Type B pancreatic cell (in vitro differentiated cells): ENCODE results near the gene LRRK1. TPM values are rescaled to one million over a fixed set of nuclear protein-coding genes. Genes with fewer than 3 reads are reported as not detected.

Experiments used
- DNase-seq: peaks from one replicate; pipeline ENCODE4 v3.0.0; 2021; ENCODE audit warnings: mixed read lengths; ENCODE audit not compliant: unreplicated experiment; ENCODE audit errors: extremely low spot score
- H3K27ac Mint-ChIP-seq: 2 replicates; pipeline ENCODE4 v1.8.0; 2021; ENCODE audit warnings: mild to moderate bottlenecking, mixed read lengths
- H3K27me3 Mint-ChIP-seq: 2 replicates; pipeline ENCODE4 v1.8.0; 2021; ENCODE audit warnings: mixed read lengths
- H3K36me3 Mint-ChIP-seq: 2 replicates; pipeline ENCODE4 v1.8.0; 2021; ENCODE audit warnings: mixed read lengths
- H3K4me1 Mint-ChIP-seq: one replicate; pipeline ENCODE4 v1.8.0; 2021; ENCODE audit warnings: mixed read lengths; ENCODE audit not compliant: unreplicated experiment
- H3K4me3 Mint-ChIP-seq: 2 replicates; pipeline ENCODE4 v1.8.0; 2021; ENCODE audit warnings: mild to moderate bottlenecking, mixed read lengths
- H3K9me3 Mint-ChIP-seq: 2 replicates; pipeline ENCODE4 v1.8.0; 2021; ENCODE audit warnings: mixed read lengths
- total RNA-seq: library from RNA; stranded (reverse); gene quantifications from 2 replicates; pipeline ENCODE4 v1.2.1, GENCODE V29; 2021; ENCODE audit warnings: low replicate concordance
- TF ChIP-seq, protein P1 (sequence below): fragments of 200-600 bp; sonication (generic); conservative IDR thresholded peaks from 2 replicates; pipeline ENCODE4 v1.5.0; 2021; ENCODE audit warnings: antibody characterized with exemption, mild to moderate bottlenecking

Gene LRRK1
- total RNA-seq, 1 donor from 2014 or later: 2.0 TPM

DNA sequence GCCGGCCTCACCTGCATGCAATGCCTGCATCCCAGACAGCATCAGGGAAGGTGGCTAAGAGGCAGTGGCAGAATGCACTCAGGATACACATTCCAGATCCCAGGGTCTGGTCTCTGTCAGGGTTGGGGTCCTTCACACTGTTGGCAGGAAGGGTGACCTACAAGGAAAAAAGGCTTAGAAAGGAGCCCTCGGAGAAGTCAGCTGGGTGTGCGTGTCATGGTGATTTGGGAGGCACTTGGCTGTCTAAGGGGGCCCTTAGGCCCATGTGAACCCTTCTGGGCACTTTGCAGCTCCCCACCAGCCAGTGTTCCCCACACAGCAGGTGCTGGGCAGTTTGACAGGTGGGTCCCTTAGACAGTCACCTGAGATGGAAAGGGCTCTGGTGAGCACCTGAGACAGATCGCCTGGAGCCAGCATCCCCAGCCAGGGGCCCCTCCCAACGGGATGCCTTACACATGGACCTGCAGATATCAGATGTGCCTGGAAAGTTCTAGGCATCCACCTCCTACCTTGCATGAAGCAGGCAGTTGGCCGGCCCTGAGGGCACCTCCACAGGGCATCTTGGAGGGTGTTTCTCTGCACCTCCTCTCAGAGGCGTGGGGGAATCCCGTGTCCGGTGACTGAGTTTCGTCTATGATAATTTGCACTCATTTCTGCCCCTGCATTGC is 131.6 kb downstream of the LRRK1 start:
- peaks cover 8% of the 10 kb centered on the region for H3K4me1 Mint-ChIP-seq
- TF ChIP-seq, protein P1, sequence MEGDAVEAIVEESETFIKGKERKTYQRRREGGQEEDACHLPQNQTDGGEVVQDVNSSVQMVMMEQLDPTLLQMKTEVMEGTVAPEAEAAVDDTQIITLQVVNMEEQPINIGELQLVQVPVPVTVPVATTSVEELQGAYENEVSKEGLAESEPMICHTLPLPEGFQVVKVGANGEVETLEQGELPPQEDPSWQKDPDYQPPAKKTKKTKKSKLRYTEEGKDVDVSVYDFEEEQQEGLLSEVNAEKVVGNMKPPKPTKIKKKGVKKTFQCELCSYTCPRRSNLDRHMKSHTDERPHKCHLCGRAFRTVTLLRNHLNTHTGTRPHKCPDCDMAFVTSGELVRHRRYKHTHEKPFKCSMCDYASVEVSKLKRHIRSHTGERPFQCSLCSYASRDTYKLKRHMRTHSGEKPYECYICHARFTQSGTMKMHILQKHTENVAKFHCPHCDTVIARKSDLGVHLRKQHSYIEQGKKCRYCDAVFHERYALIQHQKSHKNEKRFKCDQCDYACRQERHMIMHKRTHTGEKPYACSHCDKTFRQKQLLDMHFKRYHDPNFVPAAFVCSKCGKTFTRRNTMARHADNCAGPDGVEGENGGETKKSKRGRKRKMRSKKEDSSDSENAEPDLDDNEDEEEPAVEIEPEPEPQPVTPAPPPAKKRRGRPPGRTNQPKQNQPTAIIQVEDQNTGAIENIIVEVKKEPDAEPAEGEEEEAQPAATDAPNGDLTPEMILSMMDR: no peak
- no peak overlapping the region for H3K27ac Mint-ChIP-seq
- H3K27me3 Mint-ChIP-seq: peaks cover 4% of the 10 kb centered on the region
- no peaks in the 10 kb centered on the region for H3K36me3 Mint-ChIP-seq
- no peak overlapping the region for H3K4me3 Mint-ChIP-seq
- DNase-seq: peak; percentile 49
- H3K9me3 Mint-ChIP-seq: no peaks in the 10 kb centered on the region

DNA sequence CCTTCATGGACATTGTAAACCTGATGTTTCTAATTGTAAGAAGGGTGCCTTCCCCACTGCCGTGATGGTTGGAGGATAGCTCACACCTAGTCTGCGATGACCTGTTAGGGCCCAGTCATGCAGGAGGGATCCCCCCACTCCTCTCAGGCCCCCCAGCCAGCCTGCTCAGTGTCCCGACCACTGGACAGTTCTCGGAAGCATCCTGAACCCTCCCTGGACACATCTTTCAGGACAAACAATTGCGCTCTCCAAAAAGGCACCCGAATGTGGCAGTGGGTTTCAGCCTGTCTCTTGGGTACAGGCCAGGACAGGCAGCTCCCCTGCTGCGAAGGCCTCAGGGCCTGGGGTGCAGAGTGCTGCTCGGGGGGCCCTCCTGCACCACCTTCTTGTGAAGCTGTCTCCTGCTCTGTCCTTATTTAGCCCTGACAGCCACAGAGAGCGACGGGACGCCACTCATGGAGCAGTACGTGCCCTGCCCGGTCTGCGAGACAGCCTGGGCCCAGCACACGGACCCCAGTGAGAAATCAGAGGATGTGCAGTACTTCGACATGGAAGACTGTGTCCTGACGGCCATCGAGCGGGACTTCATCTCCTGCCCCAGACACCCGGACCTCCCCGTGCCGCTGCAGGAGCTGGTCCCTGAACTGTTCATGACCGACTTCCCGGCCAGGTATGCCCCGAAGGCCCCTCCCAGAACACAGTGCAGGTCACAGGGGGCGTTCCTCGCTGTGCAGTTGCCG is 132.3 kb downstream of the LRRK1 start:
- peak; percentile 63 for DNase-seq
- TF ChIP-seq, protein P1: no peak
- peaks cover 8% of the 10 kb centered on the region for H3K4me1 Mint-ChIP-seq
- H3K9me3 Mint-ChIP-seq: no peaks in the 10 kb centered on the region
- peaks cover 4% of the 10 kb centered on the region for H3K27me3 Mint-ChIP-seq
- H3K27ac Mint-ChIP-seq: no peak overlapping the region
- peaks cover 4% of the 10 kb centered on the region for H3K36me3 Mint-ChIP-seq
- H3K4me3 Mint-ChIP-seq: no peak overlapping the region

DNA sequence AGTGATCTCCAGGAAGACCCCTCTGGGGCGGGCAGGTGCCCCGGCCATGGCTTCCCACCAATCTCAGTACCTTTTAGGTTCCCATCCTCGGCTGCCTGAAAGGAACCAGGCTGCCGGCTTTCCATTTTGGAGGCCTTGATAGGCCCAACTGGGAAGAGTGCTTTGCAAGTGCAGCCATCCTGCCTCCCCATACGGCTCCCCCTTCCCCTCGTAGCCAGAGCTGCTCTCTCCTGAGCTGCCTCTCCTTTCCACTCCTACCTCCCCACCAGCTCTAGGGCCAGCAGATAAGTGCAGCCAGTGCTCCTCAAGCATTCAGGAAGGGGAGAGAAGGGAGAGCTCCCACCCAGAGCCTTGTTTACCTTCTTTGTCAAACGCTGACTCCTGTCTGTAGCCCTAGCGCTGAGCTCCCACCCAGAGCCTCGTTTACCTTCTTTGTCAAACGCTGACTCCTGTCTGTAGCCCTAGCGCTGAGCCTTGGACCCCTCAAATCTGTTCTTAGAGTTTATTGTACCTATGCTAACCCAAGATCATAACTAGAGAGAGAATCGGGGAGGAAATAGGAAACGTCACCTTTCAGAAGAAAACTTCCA is 133.0 kb downstream of the LRRK1 start:
- no peak for DNase-seq
- Mint-ChIP-seq H3K36me3 (peaks cover 6% of the 10 kb centered on the region), H3K27me3 (peaks cover 3% of the 10 kb centered on the region), H3K9me3 (no peaks in the 10 kb centered on the region), H3K27ac (no peak overlapping the region), H3K4me3 (no peak overlapping the region), H3K4me1 (peaks cover 6% of the 10 kb centered on the region)
- TF ChIP-seq, protein P1: no peak

DNA sequence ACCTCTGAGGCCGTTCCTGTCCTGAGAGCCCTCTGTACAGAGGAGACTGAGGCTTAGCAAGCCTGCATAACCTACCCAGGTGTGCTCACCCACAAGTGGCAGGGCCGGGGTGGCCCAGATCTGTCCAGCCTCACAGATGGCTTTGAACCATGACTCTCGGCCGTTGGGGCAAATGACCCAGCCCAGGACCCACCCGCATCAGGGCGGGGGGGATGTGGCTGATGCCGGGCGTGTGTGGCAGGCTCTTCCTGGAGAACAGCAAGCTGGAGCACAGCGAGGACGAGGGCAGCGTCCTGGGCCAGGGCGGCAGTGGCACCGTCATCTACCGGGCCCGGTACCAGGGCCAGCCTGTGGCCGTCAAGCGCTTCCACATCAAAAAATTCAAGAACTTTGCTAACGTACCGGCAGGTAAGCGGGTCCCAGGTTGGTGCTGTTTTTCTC is 133.5 kb downstream of the LRRK1 start:
- no peak overlapping the region for H3K4me3 Mint-ChIP-seq
- DNase-seq: no peak
- no peaks in the 10 kb centered on the region for H3K27me3 Mint-ChIP-seq
- H3K4me1 Mint-ChIP-seq: peaks cover under 1% of the 10 kb centered on the region
- TF ChIP-seq, protein P1: no peak
- peaks cover 9% of the 10 kb centered on the region for H3K36me3 Mint-ChIP-seq
- no peak overlapping the region for H3K27ac Mint-ChIP-seq
- no peaks in the 10 kb centered on the region for H3K9me3 Mint-ChIP-seq

DNA sequence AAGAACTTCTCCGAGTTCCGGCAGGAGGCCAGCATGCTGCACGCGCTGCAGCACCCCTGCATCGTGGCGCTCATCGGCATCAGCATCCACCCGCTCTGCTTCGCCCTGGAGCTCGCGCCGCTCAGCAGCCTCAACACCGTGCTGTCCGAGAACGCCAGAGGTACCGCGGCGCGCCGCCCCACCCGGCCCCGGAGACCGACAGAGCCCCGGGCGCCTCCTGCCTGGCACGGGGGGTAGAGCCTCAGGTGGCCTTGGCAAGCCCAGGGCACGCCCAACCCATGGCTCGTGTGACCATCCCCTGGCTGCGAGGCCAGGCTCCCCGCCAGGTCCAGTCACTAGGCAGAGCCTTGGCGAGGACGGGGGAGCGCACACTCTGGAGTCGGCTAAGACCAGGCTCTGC is 134.1 kb downstream of the LRRK1 start:
- peaks cover 9% of the 10 kb centered on the region for H3K36me3 Mint-ChIP-seq

More for the DNA sequence above, 134.1 kb downstream of the LRRK1 start:
- DNase-seq: peak; percentile 68
- Mint-ChIP-seq H3K27ac (no peak overlapping the region), H3K4me1 (no peaks in the 10 kb centered on the region), H3K9me3 (no peaks in the 10 kb centered on the region), H3K27me3 (no peaks in the 10 kb centered on the region), H3K4me3 (no peak overlapping the region)
- TF ChIP-seq, protein P1: no peak
